ENCODE data around the gene AMBP. TPM values are rescaled to one million over a fixed set of nuclear protein-coding genes. Genes with fewer than 3 reads are reported as not detected.

AMBP gene
- total and polyA plus RNA-seq, 2 donors (not counting 1 experiment from before 2014, with no cell fraction given) = not detected

DNA sequence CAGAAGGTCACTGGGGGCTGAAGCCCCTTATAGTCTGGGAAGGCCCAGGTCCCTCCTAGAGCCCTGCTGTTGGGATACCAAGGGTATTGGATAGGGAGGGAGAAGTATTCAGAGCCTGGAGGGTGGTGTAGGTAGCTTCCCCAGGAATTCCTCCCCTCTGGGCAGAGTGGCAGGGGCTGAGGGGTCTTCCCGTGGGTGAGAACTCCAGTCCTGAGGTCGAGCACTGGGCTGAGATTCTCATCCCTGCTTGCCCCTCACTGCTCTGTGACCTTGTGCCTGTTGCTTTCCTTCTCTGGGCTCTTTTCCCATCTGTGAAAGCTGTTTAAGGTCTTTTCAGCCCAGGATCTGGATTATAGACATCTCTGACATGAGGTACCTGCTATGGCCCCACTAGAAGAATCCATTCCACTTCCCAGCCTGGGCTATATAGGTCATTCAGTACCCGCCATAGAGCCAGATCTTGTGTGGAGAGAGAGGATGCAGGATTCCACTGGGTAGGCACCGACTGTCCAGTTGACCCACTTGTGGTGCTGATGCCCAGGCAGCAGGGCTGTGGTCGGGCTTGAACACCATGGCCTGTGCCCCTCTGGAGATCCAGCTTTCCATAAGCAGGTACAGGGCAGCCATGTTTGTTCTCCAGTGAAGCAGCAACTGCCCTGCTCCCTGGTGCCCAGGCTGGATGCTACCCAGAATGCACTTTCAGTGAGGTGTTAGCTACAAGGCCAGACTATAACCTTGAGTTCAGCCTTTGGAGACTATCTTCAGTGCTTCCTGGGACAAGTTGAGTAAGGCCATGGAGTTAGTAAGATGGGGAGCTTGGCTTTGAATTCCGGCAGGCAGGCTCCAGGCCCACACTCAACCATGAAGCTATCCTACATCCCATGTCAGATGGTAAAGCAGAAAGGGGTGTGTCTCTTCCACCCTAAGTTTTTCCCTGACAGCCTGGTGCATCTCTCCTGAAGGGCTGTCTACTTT, 60.1 kb downstream of the AMBP start:
- Histone ChIP-seq H3K4me3 (ENCODE audit: control extremely low read depth in 1 of 5, extremely low read depth in 1 of 5, insufficient read depth in 1 of 5, low read depth in 2 of 5, low read length in 4 of 5) (no peak overlapping the region), H3K27me3 (replicated peaks in 1 of 4; ENCODE audit: control extremely low read depth in 1 of 4, control insufficient read depth in 3 of 4, insufficient read depth in 4 of 4, low read length in 3 of 4) (no peaks in the 10 kb centered on the region), H3K4me2 (replicated peaks; ENCODE audit: low read depth, low read length, poor library complexity, severe bottlenecking) (no peak overlapping the region), H3K27ac (ENCODE audit: low read length in 2 of 2) (no peak overlapping the region), H3K9ac (ENCODE audit: low read length) (no peak overlapping the region), H3K79me2 (ENCODE audit: control insufficient read depth, insufficient read depth, low read length) (no peaks in the 10 kb centered on the region), H3K4me1 (ENCODE audit: control insufficient read depth in 2 of 2, insufficient read depth in 2 of 2, low read length in 2 of 2) (no peaks in the 10 kb centered on the region), H3K9me3 (ENCODE audit: control extremely low read depth in 1 of 3, control insufficient read depth in 2 of 3, insufficient read depth in 1 of 3, low read length in 2 of 3) (peaks cover 0 to 2% (median 0%) of the 10 kb centered on the region in 3 donors), H2AFZ (ENCODE audit: insufficient read depth, low read depth, low read length, poor library complexity, severe bottlenecking) (no peak overlapping the region), H4K20me1 (ENCODE audit: control insufficient read depth, insufficient read depth, low read length, poor library complexity, severe bottlenecking) (no peaks in the 10 kb centered on the region), H3K36me3 (replicated peaks in 1 of 2; ENCODE audit: control extremely low read depth in 1 of 2, control insufficient read depth in 1 of 2, extremely low read depth in 1 of 2, insufficient read depth in 2 of 2, low read length in 1 of 2) (no peaks in the 10 kb centered on the region)
- TF ChIP-seq, protein P1, sequence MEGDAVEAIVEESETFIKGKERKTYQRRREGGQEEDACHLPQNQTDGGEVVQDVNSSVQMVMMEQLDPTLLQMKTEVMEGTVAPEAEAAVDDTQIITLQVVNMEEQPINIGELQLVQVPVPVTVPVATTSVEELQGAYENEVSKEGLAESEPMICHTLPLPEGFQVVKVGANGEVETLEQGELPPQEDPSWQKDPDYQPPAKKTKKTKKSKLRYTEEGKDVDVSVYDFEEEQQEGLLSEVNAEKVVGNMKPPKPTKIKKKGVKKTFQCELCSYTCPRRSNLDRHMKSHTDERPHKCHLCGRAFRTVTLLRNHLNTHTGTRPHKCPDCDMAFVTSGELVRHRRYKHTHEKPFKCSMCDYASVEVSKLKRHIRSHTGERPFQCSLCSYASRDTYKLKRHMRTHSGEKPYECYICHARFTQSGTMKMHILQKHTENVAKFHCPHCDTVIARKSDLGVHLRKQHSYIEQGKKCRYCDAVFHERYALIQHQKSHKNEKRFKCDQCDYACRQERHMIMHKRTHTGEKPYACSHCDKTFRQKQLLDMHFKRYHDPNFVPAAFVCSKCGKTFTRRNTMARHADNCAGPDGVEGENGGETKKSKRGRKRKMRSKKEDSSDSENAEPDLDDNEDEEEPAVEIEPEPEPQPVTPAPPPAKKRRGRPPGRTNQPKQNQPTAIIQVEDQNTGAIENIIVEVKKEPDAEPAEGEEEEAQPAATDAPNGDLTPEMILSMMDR (IDR thresholded peaks at IDR 0.05) = no peak
- TF ChIP-seq EZH2 (IDR thresholded peaks at IDR 0.05; ENCODE audit: borderline replicate concordance, insufficient read depth, low read depth, low read length, poor library complexity, severe bottlenecking) = no peak
- Mint-ChIP-seq H3K4me3 (no peak overlapping the region), H3K9me3 (ENCODE audit: insufficient read depth) (peaks cover 14% of the 10 kb centered on the region), H3K27ac (no peak overlapping the region), H3K4me1 (no peaks in the 10 kb centered on the region), H3K27me3 (no peaks in the 10 kb centered on the region)
- intact Hi-C loops (cut with micrococcal nuclease) = no loop called here
- no peak for ATAC-seq (ENCODE audit: low read depth)
- CTCF ChIA-PET = no interaction called here
- POLR2A ChIA-PET = no interaction called here
- DNase-seq = no peak
- 89% methylated on average over 5 of the region's 6 CpGs for WGBS (ENCODE audit: insufficient coverage)
